Heart right ventricle (tissue), 16 donors: ENCODE results near the gene SASH1. TPM values are rescaled to one million over a fixed set of nuclear protein-coding genes. Genes with fewer than 3 reads are reported as not detected.

ENCODE experiments used
- ATAC-seq, 8 donors: fragments of 200-7000 bp; cut with Tn5 transposase; one replicate each; pipeline ENCODE4 v1.9.1; 2020; ENCODE audit warnings: mild to moderate bottlenecking in 8 of 8, moderate library complexity in 8 of 8, moderate number of reproducible peaks in 1 of 8
- DNase-seq, 2 donors: peaks; one replicate each; pipeline ENCODE4 v3.0.0-alpha.2; 2020
- H3K27ac ChIP-seq, 10 donors: fragments of 200-600 bp; sonication (generic) in 2 of 10; one replicate each; pipeline versions ENCODE4 v1.5.0 to v1.8.0; 2020 to 2022; ENCODE audit warnings: mild to moderate bottlenecking in 3 of 10
- H3K27me3 ChIP-seq, 7 donors: fragments of 200-600 bp; one replicate each; pipeline ENCODE4 v1.8.0; 2021 to 2022; ENCODE audit warnings: mild to moderate bottlenecking in 2 of 7
- H3K36me3 ChIP-seq, 9 donors: fragments of 200-600 bp; sonication (generic) in 1 of 9; one replicate each; pipeline versions ENCODE4 v1.5.0 to v1.8.0; 2020 to 2022; ENCODE audit warnings: mild to moderate bottlenecking in 2 of 9
- H3K4me1 ChIP-seq, 9 donors: fragments of 200-600 bp; sonication (generic) in 1 of 9; one replicate each; pipeline versions ENCODE4 v1.5.0 to v1.8.0; 2020 to 2022; ENCODE audit warnings: mild to moderate bottlenecking in 4 of 9
- H3K4me3 ChIP-seq, 10 donors: fragments of 200-600 bp; sonication (generic) in 2 of 10; one replicate each; pipeline versions ENCODE4 v1.5.0 to v1.8.0; 2020 to 2022; ENCODE audit warnings: mild to moderate bottlenecking in 7 of 10, moderate library complexity in 2 of 10
- H3K9me3 ChIP-seq, 11 donors: fragments of 200-600 bp in 10 of 11; sonication (generic) in 2 of 11; one replicate each; pipeline versions ENCODE4 v1.5.0 to v1.8.0; 2013 to 2022; ENCODE audit warnings: mild to moderate bottlenecking in 2 of 11, control low read depth in 1 of 11, moderate library complexity in 1 of 11
- CTCF ChIP-seq, 9 donors: fragments of 200-600 bp; sonication (generic) in 2 of 9; IDR thresholded peaks; one replicate each; pipeline versions ENCODE4 v1.5.0 to v1.8.0; 2021 to 2022; ENCODE audit warnings: antibody characterized with exemption in 9 of 9, mild to moderate bottlenecking in 5 of 9, moderate library complexity in 1 of 9
- WGBS, 2 donors: extraction: QIAGEN DNeasy Blood & Tissue Kit; methylation state at CpG; one replicate each; pipeline ENCODE4 v1.1.7; 2013; ENCODE audit warnings: inconsistent platforms in 1 of 2; 5-methylcytosine and 5-hydroxymethylcytosine counted together
- intact Hi-C, 10 donors: fragments of 100-400 bp; cut with DNase I; formaldehyde crosslinking; loops; one replicate each; pipeline versions ENCODE4 v1.11.1 to v1.14.2; 2022
- polyA plus RNA-seq, 2 donors: library from polyadenylated mRNA; stranded (reverse); fragments of 200-250 nt; gene quantifications; one replicate each; pipeline ENCODE4 v1.2.3, GENCODE V29; 2013
- total RNA-seq, 10 donors: library from RNA; stranded (reverse); fragmentation: NEBNext Ultra II Directional in 3 of 10; extraction: Animal tissue kit (Norgen Biotek cat#: 25700) in 3 of 10; gene quantifications; one replicate each; pipeline versions ENCODE4 v1.2.1 to v1.2.4, GENCODE V29; 2021 to 2023
- donor health status: Arrhythmogenic right ventricular cardiomyopathy.
- donor health status: ischemic (EF 13 %, LVEDD 7.1; RV severe dilation, severe dysfunction).
- donor health status: healthy with polysubstance abuse.
- donor health status: DM: no; HTN: yes; CAD: no.
- donor health status: DM: no; HTN: no; CAD: no.
- donor health status: ischemic (EF 25% LVEDD 6.9; RV normal size, moderate dysfunction).
- donor health status: ischemic (EF 25% LVEDD 5.7; RV mildly dilated, moderate dysfunction).
- donor health status: healthy.
- donor health status: DM: yes; HTN: yes; CAD: no.
- donor health status: Ischemic cardiomyopathy.
- donor health status: ischemic (EF 35%, LVEDD 5.7; RV mildly dilated, moderate dysfunction).
- donor health status: nonischemic (EF 11% LVEDD 7.7; RV severe dilation, severe dysfunction).
- donor health status: DM: yes; HTN: yes; CAD: no.
- donor health status: PGD.
- donor health status: ischemic (EF 29% LVEDD 5.4; RV normal size, mild dysfunction).
- donor health status: nonischemic (EF 23%, LVEDD 6.1; RV moderate dilation, normal function).

The SASH1 gene
- total and polyA plus RNA-seq, 12 donors: 6.9 to 47.1 (median 25.9) TPM

DNA sequence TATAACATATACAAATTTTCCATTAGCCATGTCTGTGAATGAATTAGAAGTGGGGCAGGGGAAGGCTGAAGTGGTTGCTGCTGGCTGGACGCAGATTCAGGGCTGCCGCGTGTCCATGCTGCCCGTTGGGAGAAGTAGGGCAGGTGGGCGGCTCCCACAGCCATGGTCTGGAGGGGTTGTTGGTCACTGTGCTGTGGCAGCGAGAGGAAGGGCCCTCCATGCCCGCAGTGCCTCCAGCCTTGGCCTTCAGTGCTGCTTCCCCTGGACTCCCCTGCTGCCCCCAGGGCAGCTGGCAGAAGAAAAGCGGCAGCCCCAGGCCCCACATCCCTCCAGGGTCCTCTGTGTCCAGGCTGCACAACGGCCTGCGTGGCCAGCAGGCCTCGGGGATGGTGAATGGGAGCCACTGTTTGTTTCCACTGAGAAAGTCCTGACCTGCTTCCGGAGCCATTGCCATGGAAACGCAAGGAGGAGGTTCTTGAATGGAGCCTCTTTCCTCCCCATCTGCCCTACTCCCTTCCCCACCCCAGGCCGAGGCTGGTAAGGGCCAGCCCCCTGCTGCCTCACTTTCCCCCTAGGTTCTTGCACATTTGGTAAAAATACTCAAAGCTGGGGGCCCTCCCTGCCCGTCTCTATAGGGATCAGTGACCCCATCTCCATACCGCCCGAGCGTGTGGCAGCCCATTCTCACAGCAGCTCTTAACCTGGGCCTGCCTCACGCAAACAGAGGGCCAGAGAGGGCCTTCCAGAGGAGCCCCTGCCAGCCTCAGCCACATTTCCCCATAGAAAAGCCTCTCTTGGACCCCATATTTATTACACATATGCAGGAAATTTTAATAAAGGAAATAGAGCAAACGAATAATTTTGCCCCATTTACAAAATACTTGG is 113.3 kb downstream of the SASH1 start:
- H3K27ac ChIP-seq: peak overlapping the region in 6 of 10 donors; percentile 36 to 81 (median 58)
- TF ChIP-seq CTCF (IDR thresholded peaks at IDR 0.05): no peak
- no peaks in the 10 kb centered on the region for H3K9me3 ChIP-seq
- H3K27me3 ChIP-seq: no peaks in the 10 kb centered on the region
- no peak overlapping the region for H3K4me3 ChIP-seq
- intact Hi-C loops: loop anchor here in 2 of 10 donors (10.0 kb wide), 1 partner anchor 111 kb away; the partner anchor contains the start of gene SASH1 (in 2 of the 2)
- ATAC-seq: peak in 6 of 8 donors; percentile 1 to 21 (median 12)
- 81 to 88% methylated on average over 20 of the region's 20 CpGs for WGBS, 2 donors
- peaks cover 0 to 58% (median 42%) of the 10 kb centered on the region in 9 donors for H3K4me1 ChIP-seq
- peak in 1 of 2 donors; percentile 17 for DNase-seq
- H3K36me3 ChIP-seq: peaks cover 0 to 13% (median 0%) of the 10 kb centered on the region in 9 donors

- DNase-seq: no peak
- H3K4me3 ChIP-seq: no peak overlapping the region
- 96 to 97% methylated on average over 10 of the region's 10 CpGs for WGBS, 2 donors
Measured at GRCh38 chr6:148457137-148457842, 114.7 kb downstream of the SASH1 start.

GRCh38 chr6:148457843-148458159 is 115.2 kb downstream of the SASH1 start:
- ATAC-seq (no peak), DNase-seq (no peak)
- no peaks in the 10 kb centered on the region for H3K27me3 ChIP-seq
- H3K4me3 ChIP-seq: no peak overlapping the region
- 92% methylated on average over 4 of the region's 4 CpGs for WGBS, 2 donors
- peaks cover 7 to 58% (median 41%) of the 10 kb centered on the region in 9 donors for H3K4me1 ChIP-seq
- peaks cover 0 to 13% (median 0%) of the 10 kb centered on the region in 9 donors for H3K36me3 ChIP-seq
- H3K27ac ChIP-seq: peak overlapping the region in 2 of 10 donors; percentile 12 to 16
- TF ChIP-seq CTCF (IDR thresholded peaks at IDR 0.05): no peak
- no peaks in the 10 kb centered on the region for H3K9me3 ChIP-seq
- intact Hi-C loops: loop anchor here in 2 of 10 donors (10.0 kb wide), 1 partner anchor 113 kb away; the partner anchor contains the start of gene SASH1 (in 2 of the 2)

More at GRCh38 chr6:148457137-148457842, 114.7 kb downstream of the SASH1 start:
- Histone ChIP-seq H3K27ac (peak overlapping the region in 2 of 10 donors; percentile 12 to 16), H3K4me1 (peaks cover 3 to 59% (median 42%) of the 10 kb centered on the region in 9 donors), H3K27me3 (no peaks in the 10 kb centered on the region), H3K9me3 (no peaks in the 10 kb centered on the region), H3K36me3 (peaks cover 0 to 13% (median 0%) of the 10 kb centered on the region in 9 donors)
- intact Hi-C loops: loop anchor here in 2 of 10 donors (10.0 kb wide), 1 partner anchor 112 kb away; the partner anchor contains the start of gene SASH1 (in 2 of the 2)
- no peak for TF ChIP-seq CTCF (IDR thresholded peaks at IDR 0.05)
- ATAC-seq: no peak

GRCh38 chr6:148459238-148459637 is 116.6 kb downstream of the SASH1 start:
- no peaks in the 10 kb centered on the region for H3K9me3 ChIP-seq
- peak overlapping the region in 1 of 10 donors; percentile 29 for H3K27ac ChIP-seq
- ATAC-seq (no peak), DNase-seq (no peak)
- H3K36me3 ChIP-seq: peaks cover 0 to 10% (median 0%) of the 10 kb centered on the region in 9 donors
- no peak overlapping the region for H3K4me3 ChIP-seq
- peaks cover 7 to 59% (median 43%) of the 10 kb centered on the region in 9 donors for H3K4me1 ChIP-seq
- WGBS, 2 donors: 81 to 99% methylated on average over 4 of the region's 4 CpGs
- no peak for TF ChIP-seq CTCF (IDR thresholded peaks at IDR 0.05)
- intact Hi-C loops: loop anchor here in 2 of 10 donors (10.0 kb wide), 1 partner anchor 114 kb away; the partner anchor contains the start of gene SASH1 (in 2 of the 2)
- no peaks in the 10 kb centered on the region for H3K27me3 ChIP-seq
